Progenitor cell of endocrine pancreas (in vitro differentiated cells): ENCODE data around the gene RPRD2. TPM values are rescaled to one million over a fixed set of nuclear protein-coding genes. Genes with fewer than 3 reads are reported as not detected.
"Not testable (repeated sequence)": the region's sequence is repeated elsewhere in the genome, so short reads cannot be mapped to it uniquely, and the experiment has no call there.

Source experiments
- DNase-seq: peaks from one replicate; pipeline ENCODE4 v3.0.0; 2021; ENCODE audit warnings: low spot score; ENCODE audit not compliant: unreplicated experiment
- H3K27ac Mint-ChIP-seq: 2 replicates; pipeline ENCODE4 v1.8.0; 2021; ENCODE audit warnings: mild to moderate bottlenecking, moderate library complexity, mixed read lengths
- H3K27me3 Mint-ChIP-seq: 2 replicates; pipeline ENCODE4 v1.8.0; 2021; ENCODE audit warnings: mixed read lengths
- H3K36me3 Mint-ChIP-seq: 2 replicates; pipeline ENCODE4 v1.8.0; 2022; ENCODE audit warnings: mixed read lengths; ENCODE audit not compliant: insufficient read depth
- H3K4me1 Mint-ChIP-seq: 2 replicates; pipeline ENCODE4 v1.8.0; 2021; ENCODE audit warnings: low read depth, mixed read lengths
- H3K4me3 Mint-ChIP-seq: 2 replicates; pipeline ENCODE4 v1.8.0; 2021; ENCODE audit warnings: low read depth, mild to moderate bottlenecking, moderate library complexity, mixed read lengths
- H3K9me3 Mint-ChIP-seq: 2 replicates; pipeline ENCODE4 v1.8.0; 2021; ENCODE audit warnings: low read depth, mixed read lengths
- CTCF ChIP-seq: fragments of 200-600 bp; sonication (generic); IDR thresholded peaks from one replicate; pipeline ENCODE4 v1.5.0; 2021; ENCODE audit warnings: antibody characterized with exemption, mild to moderate bottlenecking; ENCODE audit not compliant: unreplicated experiment
- long read RNA-seq: library from polyadenylated mRNA; unstranded; transcript quantifications from one replicate; pipeline ENCODE4 v2.0.0, GENCODE V29; 2020
- total RNA-seq: library from RNA; stranded (reverse); gene quantifications from 2 replicates; pipeline ENCODE4 v1.2.1, GENCODE V29; 2021

RPRD2 gene
- 38.5 and 42.6 TPM in 2 replicates for total RNA-seq
- long read RNA-seq, full-length matches to known transcripts: 3 of 10 reads
- long read RNA-seq, partial matches to known transcripts: 1 of 10 reads
- long read RNA-seq, other reads (novel, unspliced or antisense): 6 of 10 reads

GRCh38 chr1:150363426-150364230 lies at the start of gene RPRD2:
Gene RPRD2 (plus strand): TSS chr1:150364147. CDS start chr1:150364715, 568 bp downstream.
- DNase-seq: peak; percentile 95
- H3K4me3 Mint-ChIP-seq: peak within 1 kb of the TSS; percentile 100
- no peaks in the 10 kb centered on the region for H3K36me3 Mint-ChIP-seq
- H3K27ac Mint-ChIP-seq: peak within 1 kb of the TSS; percentile 99
- no peak for TF ChIP-seq CTCF
- no peaks in the 10 kb centered on the region for H3K9me3 Mint-ChIP-seq
- H3K4me1 Mint-ChIP-seq: peaks cover 23% of the 10 kb centered on the region
- no peaks in the 10 kb centered on the region for H3K27me3 Mint-ChIP-seq

GRCh38 chr1:150314691-150315090 lies 49.3 kb upstream of the RPRD2 start:
- not testable (repeated sequence) for H3K4me3 Mint-ChIP-seq, H3K27me3 Mint-ChIP-seq, H3K27ac Mint-ChIP-seq, H3K36me3 Mint-ChIP-seq, H3K4me1 Mint-ChIP-seq, H3K9me3 Mint-ChIP-seq, DNase-seq

GRCh38 chr1:150320667-150320978 lies 43.3 kb upstream of the RPRD2 start:
- TF ChIP-seq CTCF: no peak
- Mint-ChIP-seq H3K27me3 (no peaks in the 10 kb centered on the region), H3K4me1 (peaks cover 10% of the 10 kb centered on the region), H3K27ac (peak overlapping the region; percentile 97), H3K4me3 (peak overlapping the region; percentile 97), H3K9me3 (no peaks in the 10 kb centered on the region), H3K36me3 (peaks cover 6% of the 10 kb centered on the region)
- no peak for DNase-seq

GRCh38 chr1:150321826-150322166 lies 42.2 kb upstream of the RPRD2 start:
- H3K27me3 Mint-ChIP-seq: no peaks in the 10 kb centered on the region
- peak overlapping the region; percentile 97 for H3K4me3 Mint-ChIP-seq
- TF ChIP-seq CTCF: no peak
- DNase-seq: no peak
- H3K36me3 Mint-ChIP-seq: peaks cover 11% of the 10 kb centered on the region
- H3K9me3 Mint-ChIP-seq: no peaks in the 10 kb centered on the region
- peaks cover 10% of the 10 kb centered on the region for H3K4me1 Mint-ChIP-seq
- peak overlapping the region; percentile 97 for H3K27ac Mint-ChIP-seq

GRCh38 chr1:150322310-150322709 lies 41.6 kb upstream of the RPRD2 start:
- no peak for DNase-seq
- H3K4me1 Mint-ChIP-seq: peaks cover 10% of the 10 kb centered on the region
- H3K9me3 Mint-ChIP-seq: no peaks in the 10 kb centered on the region
- H3K36me3 Mint-ChIP-seq: peaks cover 11% of the 10 kb centered on the region
- no peak for TF ChIP-seq CTCF
- H3K27ac Mint-ChIP-seq: peak overlapping the region; percentile 97
- H3K4me3 Mint-ChIP-seq: peak overlapping the region; percentile 97
- H3K27me3 Mint-ChIP-seq: no peaks in the 10 kb centered on the region

- peaks cover 37% of the 10 kb centered on the region for H3K36me3 Mint-ChIP-seq
- no peaks in the 10 kb centered on the region for H3K27me3 Mint-ChIP-seq
- no peak overlapping the region for H3K4me3 Mint-ChIP-seq
- no peaks in the 10 kb centered on the region for H3K4me1 Mint-ChIP-seq
- no peak for DNase-seq
- no peaks in the 10 kb centered on the region for H3K9me3 Mint-ChIP-seq
- TF ChIP-seq CTCF: no peak
- H3K27ac Mint-ChIP-seq: peak overlapping the region; percentile 22
Observed at GRCh38 chr1:150332651-150333290, 31.2 kb upstream of the RPRD2 start.
